ENCODE data around the gene ZNF280D.

- TF ChIP-seq CTCF (IDR thresholded peaks at IDR 0.05; ENCODE audit: borderline replicate concordance, extremely low read depth, low read length, poor library complexity, severe bottlenecking) (no peak), EZH2 (IDR thresholded peaks at IDR 0.05; ENCODE audit: borderline replicate concordance, low read depth, low read length, severe bottlenecking) (no peak)
Observed at GRCh38 chr15:56600380-56600779, 132.9 kb downstream of the ZNF280D start.

Data from DND-41 (cell line).